Colonic mucosa (tissue), 4 donors: ENCODE data around the gene AMBRA1. TPM values are rescaled to one million over a fixed set of nuclear protein-coding genes. Genes with fewer than 3 reads are reported as not detected.

Experiments used
- DNase-seq: peaks from one replicate; pipeline ENCODE4 v3.0.0-alpha.2; 2020
- H3K27ac ChIP-seq: fragments of 200-600 bp; one replicate; pipeline ENCODE4 v1.8.0; 2021
- H3K27me3 ChIP-seq: fragments of 200-600 bp; one replicate; pipeline ENCODE4 v1.8.0; 2021
- H3K36me3 ChIP-seq: fragments of 200-600 bp; one replicate; pipeline ENCODE4 v1.8.0; 2021
- H3K4me1 ChIP-seq: fragments of 200-600 bp; one replicate; pipeline ENCODE4 v1.8.0; 2021; ENCODE audit warnings: mild to moderate bottlenecking
- H3K4me3 ChIP-seq: fragments of 200-600 bp; one replicate; pipeline ENCODE4 v1.8.0; 2021
- H3K9ac ChIP-seq, 2 donors: one replicate each; pipeline ENCODE4 v1.7.0; 2013; ENCODE audit warnings: control low read depth in 2 of 2, low read depth in 2 of 2, low read length in 2 of 2
- H3K9me3 ChIP-seq: fragments of 200-600 bp; one replicate; pipeline ENCODE4 v1.8.0; 2021
- intact Hi-C: fragments of 100-400 bp; cut with DNase I; formaldehyde crosslinking; loops from one replicate; pipeline ENCODE4 v1.14.1; 2022
- total RNA-seq, 2 donors: library from RNA; stranded (reverse); fragmentation: NEBNext Ultra II Directional in 1 of 2; extraction: Animal tissue kit (Norgen Biotek cat#: 25700) in 1 of 2; gene quantifications; one replicate each; pipeline ENCODE4 v1.2.1, GENCODE V29; 2021
- TF ChIP-seq, protein P1 (sequence below): fragments of 200-600 bp; IDR thresholded peaks from one replicate; pipeline ENCODE4 v1.8.0; 2022; ENCODE audit warnings: antibody characterized with exemption, mild to moderate bottlenecking
- donor health status: healthy.
- donor health status: DM: no; HTN: no; CAD: no.
- donor health status: DM: no; HTN: no; CAD: no.

The AMBRA1 gene
- total RNA-seq, result 10 to 100 TPM; 32.7 to 33.8 TPM

- H3K27me3 ChIP-seq, result no peaks in the 10 kb centered on the region
- no peaks in the 10 kb centered on the region for H3K9me3 ChIP-seq
- H3K36me3 ChIP-seq, result no peaks in the 10 kb centered on the region
- peak within 1 kb of the TSS; percentile 80 for H3K27ac ChIP-seq
- peak; percentile 95 for DNase-seq
- peaks cover 12% of the 10 kb centered on the region for H3K4me1 ChIP-seq
- TF ChIP-seq, protein P1, sequence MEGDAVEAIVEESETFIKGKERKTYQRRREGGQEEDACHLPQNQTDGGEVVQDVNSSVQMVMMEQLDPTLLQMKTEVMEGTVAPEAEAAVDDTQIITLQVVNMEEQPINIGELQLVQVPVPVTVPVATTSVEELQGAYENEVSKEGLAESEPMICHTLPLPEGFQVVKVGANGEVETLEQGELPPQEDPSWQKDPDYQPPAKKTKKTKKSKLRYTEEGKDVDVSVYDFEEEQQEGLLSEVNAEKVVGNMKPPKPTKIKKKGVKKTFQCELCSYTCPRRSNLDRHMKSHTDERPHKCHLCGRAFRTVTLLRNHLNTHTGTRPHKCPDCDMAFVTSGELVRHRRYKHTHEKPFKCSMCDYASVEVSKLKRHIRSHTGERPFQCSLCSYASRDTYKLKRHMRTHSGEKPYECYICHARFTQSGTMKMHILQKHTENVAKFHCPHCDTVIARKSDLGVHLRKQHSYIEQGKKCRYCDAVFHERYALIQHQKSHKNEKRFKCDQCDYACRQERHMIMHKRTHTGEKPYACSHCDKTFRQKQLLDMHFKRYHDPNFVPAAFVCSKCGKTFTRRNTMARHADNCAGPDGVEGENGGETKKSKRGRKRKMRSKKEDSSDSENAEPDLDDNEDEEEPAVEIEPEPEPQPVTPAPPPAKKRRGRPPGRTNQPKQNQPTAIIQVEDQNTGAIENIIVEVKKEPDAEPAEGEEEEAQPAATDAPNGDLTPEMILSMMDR, result no peak
- peak within 1 kb of the TSS; percentile 98 for H3K4me3 ChIP-seq
- peak within 1 kb of the TSS; percentile 76 to 91 for H3K9ac ChIP-seq
- intact Hi-C loops, result no loop called here
Measured at GRCh38 chr11:46593550-46594373, at the start of gene AMBRA1. TSS of gene AMBRA1 (minus strand) at chr11:46594023. CDS start at chr11:46548380, 45,643 bp downstream.

DNA sequence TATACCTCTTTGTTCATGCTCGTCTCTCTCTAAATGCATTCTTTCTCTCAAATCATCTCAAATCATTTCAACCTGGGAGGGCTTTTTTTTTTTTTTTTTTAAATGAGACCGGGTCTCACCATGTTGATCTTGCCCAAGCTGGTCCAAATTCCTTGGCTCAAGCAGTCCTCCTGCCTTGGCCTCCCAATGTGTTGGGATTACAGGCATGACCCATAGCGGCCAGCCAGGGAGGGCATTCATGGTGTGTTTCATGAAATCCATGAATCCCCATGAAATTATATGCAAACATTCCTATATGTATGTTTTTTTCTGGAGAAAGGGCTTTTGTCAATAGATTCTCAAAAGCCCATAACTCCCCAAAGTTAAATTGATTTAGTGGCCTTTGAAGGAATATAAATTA, 49.7 kb upstream of the AMBRA1 start:
- Histone ChIP-seq H3K4me1 (no peaks in the 10 kb centered on the region), H3K27ac (no peak overlapping the region), H3K9ac (no peak overlapping the region), H3K9me3 (no peaks in the 10 kb centered on the region), H3K27me3 (no peaks in the 10 kb centered on the region), H3K4me3 (no peak overlapping the region), H3K36me3 (peaks cover 15% of the 10 kb centered on the region)
- DNase-seq, result no peak
- TF ChIP-seq, protein P1, result no peak
- intact Hi-C loops, result no loop called here

DNA sequence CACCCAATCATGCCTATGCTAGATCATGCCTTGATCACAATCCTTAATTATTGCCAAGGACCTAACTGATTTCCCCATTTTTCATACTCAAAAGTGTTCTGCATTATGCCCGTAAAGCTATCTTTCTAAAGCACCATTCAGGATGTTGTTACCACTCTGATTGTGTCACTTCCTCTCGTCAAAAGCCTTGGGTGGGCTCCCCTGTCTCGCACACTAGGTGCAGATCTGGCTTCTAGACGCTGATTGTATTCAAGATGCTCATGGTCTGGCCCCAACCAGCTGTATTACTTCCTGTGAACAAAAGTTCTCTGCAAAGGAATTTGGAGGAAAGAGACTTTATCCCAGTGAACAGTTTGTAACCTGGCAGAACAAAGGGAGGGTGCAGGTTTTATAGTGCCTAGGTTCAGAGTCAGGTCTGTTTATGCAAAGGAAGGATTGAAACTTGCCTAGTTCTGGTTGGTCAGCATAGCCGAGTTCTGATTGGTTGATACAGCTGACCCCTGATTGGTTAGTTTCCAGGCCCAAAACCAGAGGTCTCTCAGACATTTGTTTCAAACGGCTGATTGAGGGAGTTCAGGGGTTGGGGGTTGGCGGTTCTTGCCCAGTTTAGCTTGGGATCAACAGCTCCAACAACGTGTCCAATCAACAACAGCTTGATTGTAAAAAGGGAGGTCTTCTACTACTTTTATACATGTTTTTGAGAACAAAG, 49.0 kb upstream of the AMBRA1 start:
- H3K36me3 ChIP-seq, result peaks cover 13% of the 10 kb centered on the region
- H3K4me1 ChIP-seq, result no peaks in the 10 kb centered on the region
- no peak overlapping the region for H3K27ac ChIP-seq
- intact Hi-C loops, result no loop called here
- no peak overlapping the region for H3K4me3 ChIP-seq
- no peak overlapping the region for H3K9ac ChIP-seq
- no peaks in the 10 kb centered on the region for H3K27me3 ChIP-seq
- TF ChIP-seq, protein P1, result no peak
- DNase-seq, result no peak
- no peaks in the 10 kb centered on the region for H3K9me3 ChIP-seq

DNA sequence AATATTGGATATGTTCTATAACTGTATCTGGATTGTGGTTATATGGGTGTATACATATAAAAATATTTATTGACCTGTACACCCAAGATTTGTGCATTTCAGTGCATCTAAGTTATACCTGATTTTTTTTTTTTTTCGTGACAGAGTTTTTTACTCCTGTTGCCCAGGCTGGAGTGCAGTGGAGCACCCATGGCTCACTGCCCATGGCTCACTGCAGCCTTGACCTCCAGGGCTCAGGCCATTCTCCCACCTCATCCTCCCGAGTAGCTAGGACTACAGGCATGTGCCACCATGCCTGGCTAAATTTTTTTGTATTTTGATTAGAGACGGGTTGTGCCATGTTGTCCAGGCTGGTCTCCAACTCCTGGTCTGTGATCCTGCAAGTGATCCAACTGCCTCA, 47.8 kb upstream of the AMBRA1 start:
- Histone ChIP-seq H3K36me3 (peaks cover 4% of the 10 kb centered on the region), H3K27me3 (no peaks in the 10 kb centered on the region), H3K27ac (no peak overlapping the region), H3K9ac (no peak overlapping the region), H3K4me3 (no peak overlapping the region), H3K9me3 (no peaks in the 10 kb centered on the region), H3K4me1 (no peaks in the 10 kb centered on the region)
- DNase-seq, result no peak
- TF ChIP-seq, protein P1, result no peak
- intact Hi-C loops, result no loop called here

GRCh38 chr11:46640036-46640788, 46.4 kb upstream of the AMBRA1 start:
- H3K4me3 ChIP-seq, result no peak overlapping the region
- H3K36me3 ChIP-seq, result no peaks in the 10 kb centered on the region
- intact Hi-C loops, result no loop called here
- no peak overlapping the region for H3K27ac ChIP-seq
- no peaks in the 10 kb centered on the region for H3K27me3 ChIP-seq
- H3K9me3 ChIP-seq, result no peaks in the 10 kb centered on the region
- no peak for DNase-seq
- no peak overlapping the region for H3K9ac ChIP-seq
- H3K4me1 ChIP-seq, result no peaks in the 10 kb centered on the region
- TF ChIP-seq, protein P1, result no peak
